Non-pigmented ciliary epithelial cell (primary cell): ENCODE measurements around the gene MPC1.

Experiments used
- DNase-seq: peaks from one replicate; pipeline ENCODE4 v3.0.0-alpha.2; 2010; ENCODE audit warnings: low read depth

The MPC1 gene

GRCh38 chr6:166315436-166315835 lies 67.3 kb downstream of the MPC1 start:
- DNase-seq, result no peak
